K562 (cell line): ENCODE measurements around the gene AGFG2. TPM values are rescaled to one million over a fixed set of nuclear protein-coding genes. Genes with fewer than 3 reads are reported as not detected.
A peak's percentile ranks its signal among the peaks of the same experiment; 100 is the strongest.

Source experiments
- BHLHE40 ChIP-seq: IDR thresholded peaks from 2 replicates; pipeline ENCODE4 v1.6.1; 2011; ENCODE audit warnings: low read length, improper control_type of control experiment
- CREB3L1 ChIP-seq: fragments of 450-650 bp; IDR thresholded peaks from 2 replicates; pipeline ENCODE4 v1.6.1; 2014; ENCODE audit warnings: low read depth, mild to moderate bottlenecking, moderate library complexity, borderline replicate concordance
- ELF4 ChIP-seq: fragments of 450-650 bp; formaldehyde crosslinking; IDR thresholded peaks from 2 replicates; pipeline ENCODE4 v1.4.0; 2022; ENCODE audit warnings: missing genetic modification characterization
- FOXK1 ChIP-seq: sonication (generic); formaldehyde crosslinking; IDR thresholded peaks from 2 replicates; pipeline ENCODE4 v1.8.0; 2022; ENCODE audit warnings: missing genetic modification reagents, mild to moderate bottlenecking, borderline replicate concordance
- FOXP4 ChIP-seq: sonication (generic); formaldehyde crosslinking; IDR thresholded peaks from 2 replicates; pipeline ENCODE4 v1.8.0; 2022; ENCODE audit warnings: mild to moderate bottlenecking, missing genetic modification reagents, borderline replicate concordance
- GTF3C2 ChIP-seq: IDR thresholded peaks from 3 replicates; pipeline ENCODE4 v1.6.1; 2011; ENCODE audit warnings: borderline replicate concordance, mild to moderate bottlenecking, moderate library complexity; ENCODE audit not compliant: insufficient read length; ENCODE audit errors: extremely low read depth
- HSF4 ChIP-seq: fragments of 250-450 bp; sonication (Bioruptor Pico); IDR thresholded peaks from 2 replicates; pipeline ENCODE4 v2.1.2; 2022; ENCODE audit warnings: mild to moderate bottlenecking, moderate library complexity, borderline replicate concordance
- MTA1 ChIP-seq: fragments of 450-650 bp; IDR thresholded peaks from 2 replicates; pipeline ENCODE4 v1.6.1; 2017; ENCODE audit warnings: borderline replicate concordance
- NBN ChIP-seq: fragments of 450-650 bp; IDR thresholded peaks from 2 replicates; pipeline ENCODE4 v1.6.1; 2016; ENCODE audit warnings: low read depth, mild to moderate bottlenecking
- NFYB ChIP-seq: IDR thresholded peaks from 2 replicates; pipeline ENCODE4 v1.6.1; 2011; ENCODE audit warnings: mild to moderate bottlenecking, moderate library complexity; ENCODE audit not compliant: insufficient read length; ENCODE audit errors: extremely low read depth
- PML ChIP-seq: IDR thresholded peaks from 2 replicates; pipeline ENCODE4 v1.6.1; 2012; ENCODE audit warnings: low read length, inconsistent platforms
- RB1 ChIP-seq: fragments of 450-650 bp; IDR thresholded peaks from 2 replicates; pipeline ENCODE4 v1.6.1; 2017; ENCODE audit warnings: low read depth, mild to moderate bottlenecking
- SRSF3 ChIP-seq: fragments of 200-400 bp; formaldehyde crosslinking; IDR thresholded peaks from 2 replicates; pipeline ENCODE4 v1.6.1; 2016; ENCODE audit warnings: mild to moderate bottlenecking, low read length, moderate library complexity; ENCODE audit not compliant: insufficient read depth
- SUPT5H ChIP-seq: fragments of 450-650 bp; IDR thresholded peaks from 2 replicates; pipeline ENCODE4 v1.6.1; 2016
- THRA ChIP-seq: fragments of 450-650 bp; IDR thresholded peaks from 2 replicates; pipeline ENCODE4 v1.6.1; 2017; ENCODE audit warnings: mild to moderate bottlenecking, moderate library complexity
- USF2 ChIP-seq: sonication (generic); formaldehyde crosslinking; IDR thresholded peaks from 2 replicates; pipeline ENCODE4 v1.5.0; 2020; ENCODE audit warnings: missing genetic modification reagents
- ZEB2 ChIP-seq: fragments of 450-650 bp; IDR thresholded peaks from 2 replicates; pipeline ENCODE4 v1.6.1; 2016
- ZNF121 ChIP-seq: sonication (generic); formaldehyde crosslinking; conservative IDR thresholded peaks from 2 replicates; pipeline ENCODE4 v1.8.0; 2022; ENCODE audit warnings: missing genetic modification reagents
- ZNF174 ChIP-seq: fragments of 250-450 bp; sonication (Bioruptor Pico); IDR thresholded peaks from 2 replicates; pipeline ENCODE4 v1.4.0; 2020; ENCODE audit warnings: mild to moderate bottlenecking
- ZNF347 ChIP-seq: fragments of 450-650 bp; formaldehyde crosslinking; IDR thresholded peaks from 2 replicates; pipeline ENCODE4 v1.4.0; 2020; ENCODE audit warnings: low read depth, mild to moderate bottlenecking, moderate library complexity
- polyA plus RNA-seq, 8 experiments: library from polyadenylated mRNA; depleted of rRNA in 4 of 8; stranded (reverse) in 5 of 8; unstranded in 3 of 8; fragments of >200 nt; fragmentation: Nextera tagmentation in 2 of 8; fragmentation: Illumina TruSeq in 1 of 8; extraction: Ambion mirVana in 2 of 8; extraction: Trizol in 1 of 8; gene quantifications; 2 replicates each; pipeline versions ENCODE4 v1.2.1 to v1.2.3, GENCODE V29; 2011 to 2014; ENCODE audit warnings: inconsistent platforms in 1 of 8, missing spikeins in 1 of 8
- total RNA-seq, 7 experiments: library from RNA; depleted of rRNA in 6 of 7; stranded (reverse); fragments of >200 nt in 6 of 7; fragmentation: Illumina TruSeq in 2 of 7; extraction: Trizol in 2 of 7; gene quantifications; 2 replicates each; pipeline versions ENCODE4 v1.2.1 to v1.2.3, GENCODE V29; 2011 to 2021; ENCODE audit warnings: low replicate concordance in 1 of 7

The AGFG2 gene
- total and polyA plus RNA-seq, 9 of the 15 experiments (the other 6 are each of a cell fraction or from before 2014, with no cell fraction given) = 0.31 to 23.1 (median 6.5) TPM

GRCh38 chr7:100584683-100585510, 45.9 kb downstream of the AGFG2 start (continued):
- TF ChIP-seq GTF3C2 = no peak
- no peak for TF ChIP-seq RB1
- no peak for TF ChIP-seq ZNF174 (CRISPR knock-in tag)
- no peak for TF ChIP-seq ZNF347
- TF ChIP-seq SRSF3 = no peak
- TF ChIP-seq ELF4 (CRISPR knock-in tag) = no peak
- no peak for TF ChIP-seq USF2 (CRISPR knock-in tag)
- no peak; the same call in 1 of the 2 replicates for TF ChIP-seq MTA1
- TF ChIP-seq CREB3L1 = no peak
- no peak for TF ChIP-seq BHLHE40
- TF ChIP-seq PML = no peak
- no peak for TF ChIP-seq FOXP4
- no peak for TF ChIP-seq ZEB2
- TF ChIP-seq NFYB = no peak
- no peak; the same call in 1 of the 2 replicates for TF ChIP-seq NBN
- no peak for TF ChIP-seq ZNF121 (CRISPR knock-in tag)
- TF ChIP-seq FOXK1 = peak; percentile 9; the same call in 1 of the 2 replicates
- no peak for TF ChIP-seq HSF4
- no peak for TF ChIP-seq THRA
- no peak for TF ChIP-seq SUPT5H
